HepG2 (cell line): Measurements from ENCODE around the gene GNG3. TPM values are rescaled to one million over a fixed set of nuclear protein-coding genes. Genes with fewer than 3 reads are reported as not detected.
A peak's percentile ranks its signal among the peaks of the same experiment; 100 is the strongest.

ENCODE experiments used
- AKAP8 ChIP-seq: sonication (generic); formaldehyde crosslinking; IDR thresholded peaks from 2 replicates; pipeline ENCODE4 v1.5.1; 2020; ENCODE audit warnings: mild to moderate bottlenecking, missing genetic modification reagents
- ATF7 ChIP-seq, 2 experiments: fragments of 450-650 bp in 1 of 2; sonication (generic) in 1 of 2; formaldehyde crosslinking in 1 of 2; IDR thresholded peaks; 2 replicates each; pipeline versions ENCODE4 v1.4.0 to v1.6.1; 2016 to 2020; ENCODE audit warnings: antibody characterized with exemption in 1 of 2, mild to moderate bottlenecking in 1 of 2, missing genetic modification reagents in 1 of 2
- ATF7-NPFF ChIP-seq: sonication (generic); formaldehyde crosslinking; IDR thresholded peaks from 2 replicates; pipeline ENCODE4 v1.8.1; 2023; ENCODE audit warnings: mild to moderate bottlenecking, low read depth, missing genetic modification reagents, moderate library complexity
- CCDC6 ChIP-seq: sonication (generic); formaldehyde crosslinking; IDR thresholded peaks from 2 replicates; pipeline ENCODE4 v1.8.1; 2022; ENCODE audit warnings: mild to moderate bottlenecking, missing genetic modification reagents, moderate library complexity
- CHD4 ChIP-seq: fragments of 200-600 bp; sonication (generic); IDR thresholded peaks from 2 replicates; pipeline ENCODE4 v1.7.0; 2017; ENCODE audit warnings: mild to moderate bottlenecking, low read length, borderline replicate concordance
- CREM ChIP-seq, 2 experiments: sonication (generic) in 1 of 2; formaldehyde crosslinking in 1 of 2; IDR thresholded peaks; 2 replicates each; pipeline versions ENCODE4 v1.4.0 to v1.6.1; 2016 to 2020; ENCODE audit warnings: antibody characterized with exemption in 1 of 2, mild to moderate bottlenecking in 1 of 2, missing genetic modification reagents in 1 of 2
- GATAD2A ChIP-seq: IDR thresholded peaks from 2 replicates; pipeline ENCODE4 v1.6.1; 2016
- GFI1 ChIP-seq: sonication (generic); formaldehyde crosslinking; IDR thresholded peaks from 2 replicates; pipeline ENCODE4 v1.5.0; 2020; ENCODE audit warnings: missing genetic modification reagents, mild to moderate bottlenecking, borderline replicate concordance
- HHEX ChIP-seq: IDR thresholded peaks from 2 replicates; pipeline ENCODE4 v1.6.1; 2016; ENCODE audit warnings: control low read depth
- NBN ChIP-seq: fragments of 450-650 bp; conservative IDR thresholded peaks from 2 replicates; pipeline ENCODE4 v1.6.1; 2017
- NR2F2 ChIP-seq: IDR thresholded peaks from 2 replicates; pipeline ENCODE4 v1.6.1; 2012; ENCODE audit warnings: low read depth, inconsistent platforms, borderline replicate concordance
- RAD21 ChIP-seq: fragments of 450-650 bp; formaldehyde crosslinking; IDR thresholded peaks from 2 replicates; pipeline ENCODE4 v1.5.0; 2020; ENCODE audit warnings: mild to moderate bottlenecking
- SNAI1 ChIP-seq: sonication (generic); formaldehyde crosslinking; IDR thresholded peaks from 2 replicates; pipeline ENCODE4 v1.5.0; 2020; ENCODE audit warnings: mild to moderate bottlenecking, missing genetic modification reagents, borderline replicate concordance
- TCF7L2 ChIP-seq: IDR thresholded peaks from 2 replicates; pipeline ENCODE4 v1.6.1; 2011; ENCODE audit warnings: mild to moderate bottlenecking, low read depth, low read length, moderate library complexity
- YEATS4 ChIP-seq: sonication (generic); formaldehyde crosslinking; IDR thresholded peaks from 2 replicates; pipeline ENCODE4 v1.4.0; 2020; ENCODE audit warnings: missing genetic modification reagents, borderline replicate concordance
- ZNF431 ChIP-seq: sonication (generic); formaldehyde crosslinking; IDR thresholded peaks from 2 replicates; pipeline ENCODE4 v1.9.0; 2022; ENCODE audit warnings: missing genetic modification reagents, low read depth, mild to moderate bottlenecking, borderline replicate concordance
- ZNF552 ChIP-seq: sonication (generic); formaldehyde crosslinking; IDR thresholded peaks from 2 replicates; pipeline ENCODE4 v1.9.0; 2022; ENCODE audit warnings: missing genetic modification reagents, mild to moderate bottlenecking, borderline replicate concordance
- polyA plus RNA-seq, 8 experiments: library from polyadenylated mRNA; depleted of rRNA in 3 of 8; stranded (reverse) in 7 of 8; unstranded in 1 of 8; fragments of >200 nt; fragmentation: Illumina TruSeq in 4 of 8; extraction: Trizol in 4 of 8; gene quantifications; 2 replicates each; pipeline versions ENCODE4 v1.2.1 to v1.2.3, GENCODE V29; 2011 to 2016; ENCODE audit warnings: low read depth in 4 of 8, missing spikeins in 1 of 8, mixed read lengths in 1 of 8; ENCODE audit not compliant: insufficient read depth in 1 of 8
- total RNA-seq, 5 experiments: library from RNA; depleted of rRNA; stranded (reverse); fragments of >200 nt; fragmentation: Illumina TruSeq; extraction: Trizol; gene quantifications; 2 replicates each; pipeline ENCODE4 v1.2.3, GENCODE V29; 2016; ENCODE audit warnings: low read depth in 1 of 5
- TF ChIP-seq, protein P1 (sequence below): sonication (generic); formaldehyde crosslinking; IDR thresholded peaks from 2 replicates; pipeline ENCODE4 v1.5.1; 2020; ENCODE audit warnings: missing genetic modification reagents, mild to moderate bottlenecking, borderline replicate concordance
- TF ChIP-seq, protein P2 (sequence below): IDR thresholded peaks from 2 replicates; pipeline ENCODE4 v1.4.0; 2020; ENCODE audit warnings: mild to moderate bottlenecking, missing genetic modification reagents
- TF ChIP-seq, protein P3 (sequence below): IDR thresholded peaks from 2 replicates; pipeline ENCODE4 v1.6.1; 2016; ENCODE audit warnings: mild to moderate bottlenecking, missing biosample characterization, missing genetic modification reagents
- TF ChIP-seq, protein P4 (sequence below): sonication (generic); formaldehyde crosslinking; IDR thresholded peaks from 2 replicates; pipeline ENCODE4 v1.5.0; 2020; ENCODE audit warnings: mild to moderate bottlenecking, missing genetic modification reagents, moderate library complexity

Gene GNG3
- total and polyA plus RNA-seq, 2 of the 13 experiments (the other 11 are each of a cell fraction or from before 2014, with no cell fraction given): not detected

DNA sequence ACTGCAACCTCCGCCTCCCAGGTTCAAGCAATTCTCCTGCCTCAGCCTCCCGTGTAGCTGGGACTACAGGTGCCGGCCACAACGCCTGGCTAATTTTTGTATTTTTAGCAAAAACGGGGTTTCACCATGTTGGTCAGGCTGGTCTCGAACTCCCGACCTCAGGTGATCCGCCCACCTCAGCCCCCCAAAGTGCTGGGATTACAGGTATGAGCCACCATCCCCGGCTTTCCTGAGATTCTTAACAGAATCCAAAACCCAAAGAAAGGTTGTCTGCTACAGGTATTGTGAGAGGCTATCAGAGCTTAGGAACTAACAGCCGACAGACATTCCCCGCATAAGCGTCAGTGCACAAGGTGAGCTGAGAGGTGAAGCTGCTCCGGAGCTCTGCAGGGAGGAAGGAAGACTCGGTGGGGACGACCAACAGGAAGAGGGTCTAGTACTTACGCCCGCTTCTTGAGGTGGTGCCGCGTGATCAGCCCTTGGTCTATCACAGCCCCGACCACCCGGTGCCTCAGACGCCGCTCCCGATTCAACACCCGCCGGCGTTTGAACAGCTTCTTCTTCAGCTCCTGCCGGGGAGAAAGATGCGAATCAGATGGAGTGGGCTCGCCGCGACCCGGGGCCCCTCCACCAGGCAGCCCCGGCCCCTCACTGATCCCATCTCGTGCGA, 42.9 kb upstream of the GNG3 start (continued):
- TF ChIP-seq TCF7L2 (no peak), CCDC6 (no peak), YEATS4 (CRISPR knock-in tag) (0 out of 2 replicates have a peak, but pooled peaks have one; percentile 37), RAD21 (CRISPR knock-in tag) (no peak), HHEX (CRISPR knock-in tag) (no peak), ATF7-NPFF (CRISPR knock-in tag) (no peak), NR2F2 (no peak), NBN (no peak), AKAP8 (CRISPR knock-in tag) (0 out of 2 replicates have a peak, but pooled peaks have one; percentile 0), ZNF552 (CRISPR knock-in tag) (no peak), CREM (IDR thresholded peaks at IDR 0.05) (no peak), CREM (CRISPR knock-in tag; IDR thresholded peaks at IDR 0.05) (no peak), GFI1 (no peak), ZNF431 (no peak), GATAD2A (CRISPR knock-in tag) (no peak), ATF7 (IDR thresholded peaks at IDR 0.05) (no peak), ATF7 (CRISPR knock-in tag; IDR thresholded peaks at IDR 0.05) (no peak), CHD4 (peak; percentile 60; the same call in 1 of the 2 replicates), SNAI1 (no peak; the same call in 1 of the 2 replicates)
- TF ChIP-seq, protein P1, sequence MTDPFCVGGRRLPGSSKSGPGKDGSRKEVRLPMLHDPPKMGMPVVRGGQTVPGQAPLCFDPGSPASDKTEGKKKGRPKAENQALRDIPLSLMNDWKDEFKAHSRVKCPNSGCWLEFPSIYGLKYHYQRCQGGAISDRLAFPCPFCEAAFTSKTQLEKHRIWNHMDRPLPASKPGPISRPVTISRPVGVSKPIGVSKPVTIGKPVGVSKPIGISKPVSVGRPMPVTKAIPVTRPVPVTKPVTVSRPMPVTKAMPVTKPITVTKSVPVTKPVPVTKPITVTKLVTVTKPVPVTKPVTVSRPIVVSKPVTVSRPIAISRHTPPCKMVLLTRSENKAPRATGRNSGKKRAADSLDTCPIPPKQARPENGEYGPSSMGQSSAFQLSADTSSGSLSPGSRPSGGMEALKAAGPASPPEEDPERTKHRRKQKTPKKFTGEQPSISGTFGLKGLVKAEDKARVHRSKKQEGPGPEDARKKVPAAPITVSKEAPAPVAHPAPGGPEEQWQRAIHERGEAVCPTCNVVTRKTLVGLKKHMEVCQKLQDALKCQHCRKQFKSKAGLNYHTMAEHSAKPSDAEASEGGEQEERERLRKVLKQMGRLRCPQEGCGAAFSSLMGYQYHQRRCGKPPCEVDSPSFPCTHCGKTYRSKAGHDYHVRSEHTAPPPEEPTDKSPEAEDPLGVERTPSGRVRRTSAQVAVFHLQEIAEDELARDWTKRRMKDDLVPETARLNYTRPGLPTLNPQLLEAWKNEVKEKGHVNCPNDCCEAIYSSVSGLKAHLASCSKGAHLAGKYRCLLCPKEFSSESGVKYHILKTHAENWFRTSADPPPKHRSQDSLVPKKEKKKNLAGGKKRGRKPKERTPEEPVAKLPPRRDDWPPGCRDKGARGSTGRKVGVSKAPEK (CRISPR knock-in tag): no peak
- TF ChIP-seq, protein P2, sequence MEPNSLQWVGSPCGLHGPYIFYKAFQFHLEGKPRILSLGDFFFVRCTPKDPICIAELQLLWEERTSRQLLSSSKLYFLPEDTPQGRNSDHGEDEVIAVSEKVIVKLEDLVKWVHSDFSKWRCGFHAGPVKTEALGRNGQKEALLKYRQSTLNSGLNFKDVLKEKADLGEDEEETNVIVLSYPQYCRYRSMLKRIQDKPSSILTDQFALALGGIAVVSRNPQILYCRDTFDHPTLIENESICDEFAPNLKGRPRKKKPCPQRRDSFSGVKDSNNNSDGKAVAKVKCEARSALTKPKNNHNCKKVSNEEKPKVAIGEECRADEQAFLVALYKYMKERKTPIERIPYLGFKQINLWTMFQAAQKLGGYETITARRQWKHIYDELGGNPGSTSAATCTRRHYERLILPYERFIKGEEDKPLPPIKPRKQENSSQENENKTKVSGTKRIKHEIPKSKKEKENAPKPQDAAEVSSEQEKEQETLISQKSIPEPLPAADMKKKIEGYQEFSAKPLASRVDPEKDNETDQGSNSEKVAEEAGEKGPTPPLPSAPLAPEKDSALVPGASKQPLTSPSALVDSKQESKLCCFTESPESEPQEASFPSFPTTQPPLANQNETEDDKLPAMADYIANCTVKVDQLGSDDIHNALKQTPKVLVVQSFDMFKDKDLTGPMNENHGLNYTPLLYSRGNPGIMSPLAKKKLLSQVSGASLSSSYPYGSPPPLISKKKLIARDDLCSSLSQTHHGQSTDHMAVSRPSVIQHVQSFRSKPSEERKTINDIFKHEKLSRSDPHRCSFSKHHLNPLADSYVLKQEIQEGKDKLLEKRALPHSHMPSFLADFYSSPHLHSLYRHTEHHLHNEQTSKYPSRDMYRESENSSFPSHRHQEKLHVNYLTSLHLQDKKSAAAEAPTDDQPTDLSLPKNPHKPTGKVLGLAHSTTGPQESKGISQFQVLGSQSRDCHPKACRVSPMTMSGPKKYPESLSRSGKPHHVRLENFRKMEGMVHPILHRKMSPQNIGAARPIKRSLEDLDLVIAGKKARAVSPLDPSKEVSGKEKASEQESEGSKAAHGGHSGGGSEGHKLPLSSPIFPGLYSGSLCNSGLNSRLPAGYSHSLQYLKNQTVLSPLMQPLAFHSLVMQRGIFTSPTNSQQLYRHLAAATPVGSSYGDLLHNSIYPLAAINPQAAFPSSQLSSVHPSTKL (CRISPR knock-in tag): no peak
- TF ChIP-seq, protein P3, sequence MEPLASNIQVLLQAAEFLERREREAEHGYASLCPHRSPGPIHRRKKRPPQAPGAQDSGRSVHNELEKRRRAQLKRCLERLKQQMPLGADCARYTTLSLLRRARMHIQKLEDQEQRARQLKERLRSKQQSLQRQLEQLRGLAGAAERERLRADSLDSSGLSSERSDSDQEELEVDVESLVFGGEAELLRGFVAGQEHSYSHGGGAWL (CRISPR knock-in tag): 0 out of 2 replicates have a peak, but pooled peaks have one; percentile 75
- TF ChIP-seq, protein P4, sequence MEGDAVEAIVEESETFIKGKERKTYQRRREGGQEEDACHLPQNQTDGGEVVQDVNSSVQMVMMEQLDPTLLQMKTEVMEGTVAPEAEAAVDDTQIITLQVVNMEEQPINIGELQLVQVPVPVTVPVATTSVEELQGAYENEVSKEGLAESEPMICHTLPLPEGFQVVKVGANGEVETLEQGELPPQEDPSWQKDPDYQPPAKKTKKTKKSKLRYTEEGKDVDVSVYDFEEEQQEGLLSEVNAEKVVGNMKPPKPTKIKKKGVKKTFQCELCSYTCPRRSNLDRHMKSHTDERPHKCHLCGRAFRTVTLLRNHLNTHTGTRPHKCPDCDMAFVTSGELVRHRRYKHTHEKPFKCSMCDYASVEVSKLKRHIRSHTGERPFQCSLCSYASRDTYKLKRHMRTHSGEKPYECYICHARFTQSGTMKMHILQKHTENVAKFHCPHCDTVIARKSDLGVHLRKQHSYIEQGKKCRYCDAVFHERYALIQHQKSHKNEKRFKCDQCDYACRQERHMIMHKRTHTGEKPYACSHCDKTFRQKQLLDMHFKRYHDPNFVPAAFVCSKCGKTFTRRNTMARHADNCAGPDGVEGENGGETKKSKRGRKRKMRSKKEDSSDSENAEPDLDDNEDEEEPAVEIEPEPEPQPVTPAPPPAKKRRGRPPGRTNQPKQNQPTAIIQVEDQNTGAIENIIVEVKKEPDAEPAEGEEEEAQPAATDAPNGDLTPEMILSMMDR (CRISPR knock-in tag): no peak
